Measurements from ENCODE around the gene NCKAP5. TPM values are rescaled to one million over a fixed set of nuclear protein-coding genes. Genes with fewer than 3 reads are reported as not detected.

Gene NCKAP5
- total and polyA plus RNA-seq, 9 donors, result 0.80 to 2.7 (median 2.2) TPM

GRCh38 chr2:133158024-133158423, 410.2 kb downstream of the NCKAP5 start:
- Histone ChIP-seq H3K4me3 (no peak overlapping the region), H3K36me3 (no peaks in the 10 kb centered on the region), H3K27me3 (no peaks in the 10 kb centered on the region), H3K4me1 (ENCODE audit: insufficient read depth) (no peaks in the 10 kb centered on the region), H3K9me3 (no peaks in the 10 kb centered on the region), H3K27ac (no peak overlapping the region)
- no peak for DNase-seq
- intact Hi-C loops (cut with DNase I), result no loop called here
- no peak for TF ChIP-seq POLR2A (IDR thresholded peaks at IDR 0.05)
- no peak for TF ChIP-seq CTCF (IDR thresholded peaks at IDR 0.05)
- TF ChIP-seq EP300 (IDR thresholded peaks at IDR 0.05), result no peak
- 54 to 60% (median 58%) methylated on average over 1 of the region's 1 CpG for WGBS, 3 donors

GRCh38 chr2:133157141-133157540, 411.1 kb downstream of the NCKAP5 start:
- no peak for DNase-seq
- no peaks in the 10 kb centered on the region for H3K27me3 ChIP-seq
- no peak overlapping the region for H3K4me3 ChIP-seq
- intact Hi-C loops (cut with DNase I), result no loop called here
- TF ChIP-seq CTCF (IDR thresholded peaks at IDR 0.05) (no peak), POLR2A (IDR thresholded peaks at IDR 0.05) (no peak), EP300 (IDR thresholded peaks at IDR 0.05) (no peak)
- H3K36me3 ChIP-seq, result no peaks in the 10 kb centered on the region
- H3K27ac ChIP-seq, result no peak overlapping the region
- WGBS, 3 donors, result 82 to 91% (median 87%) methylated on average over 3 of the region's 3 CpGs
- no peaks in the 10 kb centered on the region for H3K9me3 ChIP-seq
- no peaks in the 10 kb centered on the region for H3K4me1 ChIP-seq (ENCODE audit: insufficient read depth)

- TF ChIP-seq CTCF (IDR thresholded peaks at IDR 0.05) (no peak), POLR2A (IDR thresholded peaks at IDR 0.05) (no peak), EP300 (IDR thresholded peaks at IDR 0.05) (no peak)
- no peaks in the 10 kb centered on the region for H3K27me3 ChIP-seq
- no peaks in the 10 kb centered on the region for H3K4me1 ChIP-seq (ENCODE audit: insufficient read depth)
- no peaks in the 10 kb centered on the region for H3K9me3 ChIP-seq
- WGBS, 3 donors, result 89 to 94% (median 91%) methylated on average over 1 of the region's 1 CpG
- no peak for DNase-seq
- H3K27ac ChIP-seq, result no peak overlapping the region
- intact Hi-C loops (cut with DNase I), result no loop called here
- no peak overlapping the region for H3K4me3 ChIP-seq
- no peaks in the 10 kb centered on the region for H3K36me3 ChIP-seq
These were observed 415.5 kb downstream of the NCKAP5 start for GRCh38 chr2:133152801-133153200.

- Histone ChIP-seq H3K4me3 (no peak overlapping the region), H3K4me1 (ENCODE audit: insufficient read depth) (no peaks in the 10 kb centered on the region), H3K9me3 (no peaks in the 10 kb centered on the region), H3K27me3 (no peaks in the 10 kb centered on the region), H3K27ac (no peak overlapping the region), H3K36me3 (no peaks in the 10 kb centered on the region)
- TF ChIP-seq POLR2A (IDR thresholded peaks at IDR 0.05) (no peak), EP300 (IDR thresholded peaks at IDR 0.05) (no peak), CTCF (IDR thresholded peaks at IDR 0.05) (no peak)
- 82 to 90% (median 89%) methylated on average over 2 of the region's 2 CpGs for WGBS, 3 donors
- intact Hi-C loops (cut with DNase I), result no loop called here
- DNase-seq, result no peak
These were observed 420.1 kb downstream of the NCKAP5 start for GRCh38 chr2:133148187-133148586.

GRCh38 chr2:133146893-133147292, 421.4 kb downstream of the NCKAP5 start:
- no peaks in the 10 kb centered on the region for H3K9me3 ChIP-seq
- intact Hi-C loops (cut with DNase I), result no loop called here
- no peak overlapping the region for H3K27ac ChIP-seq
- no peaks in the 10 kb centered on the region for H3K4me1 ChIP-seq (ENCODE audit: insufficient read depth)
- no peaks in the 10 kb centered on the region for H3K27me3 ChIP-seq
- H3K36me3 ChIP-seq, result no peaks in the 10 kb centered on the region
- no peak for TF ChIP-seq EP300 (IDR thresholded peaks at IDR 0.05)
- no peak for TF ChIP-seq CTCF (IDR thresholded peaks at IDR 0.05)
- no peak for TF ChIP-seq POLR2A (IDR thresholded peaks at IDR 0.05)
- no peak for DNase-seq
- no peak overlapping the region for H3K4me3 ChIP-seq
- WGBS, 3 donors, result 50 to 72% (median 59%) methylated on average over 1 of the region's 1 CpG

Data from ovary (tissue), 9 donors.